Measurements from ENCODE around the gene TSC2.

- no peak for TF ChIP-seq CTCF (conservative IDR thresholded peaks at IDR 0.05 in 1 of 2, IDR thresholded peaks at IDR 0.05 in 1 of 2; ENCODE audit: low read depth in 1 of 2, low read length in 2 of 2)
- TF ChIP-seq EZH2 (IDR thresholded peaks at IDR 0.05; ENCODE audit: low read length, missing control alignments) = no peak
Observed at GRCh38 chr16:2044541-2044940, 3.2 kb upstream of the TSC2 start.
